ENCODE results near the gene PDZD8.
A peak's percentile ranks its signal among the peaks of the same experiment; 100 is the strongest.

The PDZD8 gene

DNA sequence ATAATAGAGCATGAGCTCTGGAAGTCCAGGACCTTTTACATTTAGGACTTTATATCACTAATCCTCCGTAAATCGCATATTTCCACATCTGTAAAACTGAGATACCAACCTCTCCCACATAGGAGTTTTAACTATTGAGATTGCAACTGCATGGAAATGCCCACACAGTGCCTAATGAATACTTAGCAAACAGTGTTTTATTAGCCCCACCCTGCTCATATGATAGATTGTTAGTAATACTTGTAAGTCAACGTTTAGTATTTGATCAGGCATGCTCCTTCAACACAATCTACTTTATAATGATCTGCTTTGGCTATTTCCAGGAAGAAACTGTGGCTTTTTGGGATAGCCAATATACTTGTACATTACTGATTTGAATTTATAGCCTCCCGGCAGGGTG, 8.5 kb downstream of the PDZD8 start:
- ATAC-seq (ENCODE audit: low read depth): no peak
- no peaks in the 10 kb centered on the region for H3K27me3 Mint-ChIP-seq
- peaks cover 34% of the 10 kb centered on the region for H3K4me1 Mint-ChIP-seq
- H3K4me3 Mint-ChIP-seq: no peak overlapping the region
- H3K27ac Mint-ChIP-seq: no peak overlapping the region
- H3K9me3 Mint-ChIP-seq: no peaks in the 10 kb centered on the region
- peaks cover 6% of the 10 kb centered on the region for H3K36me3 Mint-ChIP-seq
- no peak for DNase-seq (ENCODE audit: low spot score in 2 of 2)

DNA sequence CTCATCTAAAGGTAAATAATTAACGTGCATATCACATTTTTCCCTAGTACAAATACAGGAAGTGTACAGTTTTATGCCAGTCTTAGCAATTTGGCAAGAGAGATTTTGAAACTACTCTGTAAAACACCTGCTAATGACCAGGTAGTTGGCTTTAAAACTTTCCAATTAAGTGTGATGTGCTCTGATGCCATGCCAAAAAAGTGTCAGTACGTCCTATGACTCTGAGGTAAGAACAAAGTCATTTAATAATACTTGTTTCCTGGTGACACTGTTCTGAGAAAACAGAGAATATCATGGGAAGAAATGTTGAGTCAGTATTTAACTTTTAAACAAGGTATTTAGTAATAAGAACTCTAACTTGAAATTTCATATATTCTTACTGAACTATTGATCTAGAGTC, 9.6 kb downstream of the PDZD8 start:
- no peak for DNase-seq (ENCODE audit: low spot score in 2 of 2)
- Mint-ChIP-seq H3K4me3 (no peak overlapping the region), H3K36me3 (peaks cover 6% of the 10 kb centered on the region), H3K27me3 (no peaks in the 10 kb centered on the region), H3K9me3 (no peaks in the 10 kb centered on the region), H3K27ac (no peak overlapping the region), H3K4me1 (peaks cover 33% of the 10 kb centered on the region)
- ATAC-seq (ENCODE audit: low read depth): no peak

GRCh38 chr10:117364110-117364960, 10.9 kb downstream of the PDZD8 start:
- no peak overlapping the region for H3K27ac Mint-ChIP-seq
- H3K27me3 Mint-ChIP-seq: no peaks in the 10 kb centered on the region
- H3K4me1 Mint-ChIP-seq: peaks cover 29% of the 10 kb centered on the region
- DNase-seq (ENCODE audit: low spot score in 2 of 2) (no peak), ATAC-seq (ENCODE audit: low read depth) (no peak)
- no peak overlapping the region for H3K4me3 Mint-ChIP-seq
- no peaks in the 10 kb centered on the region for H3K9me3 Mint-ChIP-seq
- peaks cover under 1% of the 10 kb centered on the region for H3K36me3 Mint-ChIP-seq

DNA sequence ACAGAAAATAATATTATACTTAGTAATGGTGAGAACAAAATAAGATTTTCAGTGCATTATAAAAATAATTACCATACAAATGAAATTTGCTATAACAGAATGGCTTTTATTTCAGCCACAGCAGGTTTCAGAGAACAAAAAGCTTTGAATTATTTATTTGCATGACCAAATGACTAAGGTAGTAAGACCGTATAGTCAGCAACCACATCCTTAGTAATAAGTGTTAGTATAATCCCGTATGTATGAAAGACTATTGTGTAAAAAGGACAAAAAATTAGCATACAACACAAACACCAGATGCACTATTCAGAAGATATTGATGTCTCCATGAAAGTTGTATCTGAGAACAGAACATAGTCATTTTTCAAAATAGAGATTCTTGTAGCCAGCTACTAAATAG, 12.2 kb downstream of the PDZD8 start:
- no peaks in the 10 kb centered on the region for H3K9me3 Mint-ChIP-seq
- no peaks in the 10 kb centered on the region for H3K36me3 Mint-ChIP-seq
- no peak overlapping the region for H3K4me3 Mint-ChIP-seq
- peaks cover 31% of the 10 kb centered on the region for H3K4me1 Mint-ChIP-seq
- no peak for ATAC-seq (ENCODE audit: low read depth)
- H3K27ac Mint-ChIP-seq: no peak overlapping the region
- H3K27me3 Mint-ChIP-seq: no peaks in the 10 kb centered on the region
- no peak for DNase-seq (ENCODE audit: low spot score in 2 of 2)

- Mint-ChIP-seq H3K36me3 (no peaks in the 10 kb centered on the region), H3K4me3 (no peak overlapping the region), H3K27ac (no peak overlapping the region), H3K4me1 (peaks cover 31% of the 10 kb centered on the region), H3K27me3 (no peaks in the 10 kb centered on the region), H3K9me3 (no peaks in the 10 kb centered on the region)
- ATAC-seq (ENCODE audit: low read depth) (no peak), DNase-seq (ENCODE audit: low spot score in 2 of 2) (no peak)
Measured at GRCh38 chr10:117362313-117362712, 12.9 kb downstream of the PDZD8 start.

DNA sequence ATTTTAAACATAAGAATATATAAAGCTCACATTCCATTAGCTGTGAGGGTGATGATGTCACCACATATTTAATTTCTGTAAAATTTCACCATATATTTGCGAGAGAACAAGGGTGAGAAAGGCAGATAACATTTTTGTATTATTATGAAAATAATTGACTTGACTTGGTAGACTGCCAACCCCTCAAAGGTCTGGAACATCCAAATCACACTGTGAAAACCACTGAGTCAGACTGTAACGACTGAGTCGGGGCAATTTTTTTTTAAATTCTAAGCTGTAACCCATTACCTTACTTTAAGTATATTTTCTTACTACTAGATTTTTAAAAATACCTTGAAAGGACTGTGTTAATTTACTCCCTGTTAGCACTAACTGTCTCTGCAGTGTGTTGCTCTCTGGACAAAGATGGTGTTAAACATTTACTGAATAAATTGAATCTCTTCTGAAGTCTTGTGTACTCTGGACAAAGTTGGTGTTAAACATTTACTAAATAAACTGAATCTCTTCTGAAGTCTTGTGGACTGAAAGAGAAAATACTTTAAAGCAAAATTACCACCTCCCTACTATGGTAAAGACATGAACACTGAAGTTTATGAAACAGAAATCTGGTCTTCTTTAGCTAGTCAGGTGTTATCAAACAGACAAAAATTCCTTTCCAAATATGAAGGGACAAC, 14.1 kb downstream of the PDZD8 start:
- H3K9me3 Mint-ChIP-seq: no peaks in the 10 kb centered on the region
- no peak overlapping the region for H3K4me3 Mint-ChIP-seq
- no peaks in the 10 kb centered on the region for H3K36me3 Mint-ChIP-seq
- no peak for ATAC-seq (ENCODE audit: low read depth)
- no peak for DNase-seq (ENCODE audit: low spot score in 2 of 2)
- H3K27ac Mint-ChIP-seq: no peak overlapping the region
- no peaks in the 10 kb centered on the region for H3K27me3 Mint-ChIP-seq
- H3K4me1 Mint-ChIP-seq: peaks cover 27% of the 10 kb centered on the region

GRCh38 chr10:117360016-117360415, 15.2 kb downstream of the PDZD8 start:
- H3K4me1 Mint-ChIP-seq: peaks cover 25% of the 10 kb centered on the region
- no peak overlapping the region for H3K4me3 Mint-ChIP-seq
- H3K27me3 Mint-ChIP-seq: no peaks in the 10 kb centered on the region
- H3K27ac Mint-ChIP-seq: no peak overlapping the region
- DNase-seq (ENCODE audit: low spot score in 2 of 2) (no peak), ATAC-seq (ENCODE audit: low read depth) (no peak)
- no peaks in the 10 kb centered on the region for H3K9me3 Mint-ChIP-seq
- H3K36me3 Mint-ChIP-seq: no peaks in the 10 kb centered on the region

DNA sequence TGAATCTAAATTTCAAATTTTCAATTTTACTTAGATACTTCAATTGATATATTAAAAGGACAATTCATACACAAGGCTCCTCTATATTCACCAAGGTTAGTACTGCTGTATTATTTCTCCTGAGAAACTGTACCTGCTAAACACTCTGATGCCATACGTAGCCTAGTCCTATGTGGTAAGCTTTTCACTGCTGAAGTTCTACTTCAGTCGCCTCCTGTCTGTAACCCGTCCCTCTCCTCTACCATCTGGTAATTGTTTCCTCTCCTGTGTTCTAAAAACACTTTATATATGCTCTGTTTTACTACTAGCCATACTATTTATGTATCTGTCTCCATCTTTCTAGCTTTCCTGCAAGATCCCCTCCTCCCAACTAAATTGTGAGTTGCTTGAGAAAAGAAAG, 20.2 kb downstream of the PDZD8 start:
- ATAC-seq (ENCODE audit: low read depth) (no peak), DNase-seq (ENCODE audit: low spot score in 2 of 2) (no peak)
- Mint-ChIP-seq H3K4me3 (no peak overlapping the region), H3K36me3 (peaks cover 2% of the 10 kb centered on the region), H3K4me1 (peaks cover 27% of the 10 kb centered on the region), H3K9me3 (no peaks in the 10 kb centered on the region), H3K27ac (no peak overlapping the region), H3K27me3 (no peaks in the 10 kb centered on the region)

DNA sequence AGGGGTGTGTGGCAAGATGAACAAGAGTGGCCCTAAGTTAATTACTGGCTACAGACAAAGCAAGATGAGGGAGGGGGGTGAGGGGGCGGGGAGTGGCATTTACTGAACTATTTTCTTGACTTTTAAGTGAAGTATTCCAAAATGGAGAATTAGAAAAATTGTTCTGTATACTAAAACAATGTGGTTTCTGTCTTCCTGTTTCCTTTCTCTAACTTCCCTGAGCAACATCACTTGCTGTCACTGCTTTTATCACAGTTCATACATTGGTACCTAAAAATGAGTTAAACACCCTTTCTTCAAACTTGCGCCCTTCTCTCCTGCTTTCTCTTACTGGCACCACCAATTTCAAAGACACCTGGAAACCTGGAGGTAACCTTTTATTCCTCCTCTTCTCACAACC, 21.6 kb downstream of the PDZD8 start:
- H3K4me3 Mint-ChIP-seq: no peak overlapping the region
- H3K27ac Mint-ChIP-seq: no peak overlapping the region
- no peak for DNase-seq (ENCODE audit: low spot score in 2 of 2)
- no peak for ATAC-seq (ENCODE audit: low read depth)
- peaks cover 31% of the 10 kb centered on the region for H3K4me1 Mint-ChIP-seq
- no peaks in the 10 kb centered on the region for H3K9me3 Mint-ChIP-seq
- H3K27me3 Mint-ChIP-seq: no peaks in the 10 kb centered on the region
- peaks cover 2% of the 10 kb centered on the region for H3K36me3 Mint-ChIP-seq

- DNase-seq (ENCODE audit: low spot score in 2 of 2): no peak
- no peak for ATAC-seq (ENCODE audit: low read depth)
- H3K9me3 Mint-ChIP-seq: no peaks in the 10 kb centered on the region
- H3K4me1 Mint-ChIP-seq: peaks cover 28% of the 10 kb centered on the region
- peaks cover 2% of the 10 kb centered on the region for H3K36me3 Mint-ChIP-seq
- no peaks in the 10 kb centered on the region for H3K27me3 Mint-ChIP-seq
- peak overlapping the region; percentile 28 for H3K27ac Mint-ChIP-seq
- H3K4me3 Mint-ChIP-seq: no peak overlapping the region
Measured at GRCh38 chr10:117352724-117353123, 22.5 kb downstream of the PDZD8 start.

- no peaks in the 10 kb centered on the region for H3K9me3 Mint-ChIP-seq
- DNase-seq (ENCODE audit: low spot score in 2 of 2) (no peak), ATAC-seq (ENCODE audit: low read depth) (no peak)
- H3K4me1 Mint-ChIP-seq: peaks cover 28% of the 10 kb centered on the region
- H3K27ac Mint-ChIP-seq: no peak overlapping the region
- peaks cover 2% of the 10 kb centered on the region for H3K36me3 Mint-ChIP-seq
- H3K4me3 Mint-ChIP-seq: no peak overlapping the region
- no peaks in the 10 kb centered on the region for H3K27me3 Mint-ChIP-seq
Measured at GRCh38 chr10:117351996-117352395, 23.2 kb downstream of the PDZD8 start.

DNA sequence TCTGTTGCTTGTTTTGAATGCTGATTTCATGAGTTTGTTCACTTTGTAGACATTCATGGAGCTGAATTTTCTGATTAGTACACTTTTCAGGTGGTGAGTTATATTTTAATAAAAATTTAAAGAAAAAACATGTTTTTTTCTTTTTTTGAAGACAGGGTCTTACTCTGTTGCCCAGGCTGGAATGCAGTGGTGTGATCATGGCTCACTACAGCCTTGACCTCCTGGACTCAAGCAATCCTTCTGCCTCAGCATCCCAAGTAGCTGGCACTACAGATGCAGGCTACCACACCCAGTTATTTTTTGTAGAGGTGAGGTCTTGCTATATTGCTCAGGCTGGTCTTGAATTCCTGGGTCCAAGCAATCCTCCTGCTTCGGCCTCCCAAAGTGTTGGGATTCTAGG, 23.7 kb downstream of the PDZD8 start:
- Mint-ChIP-seq H3K4me3 (no peak overlapping the region), H3K27me3 (no peaks in the 10 kb centered on the region), H3K4me1 (peaks cover 29% of the 10 kb centered on the region), H3K9me3 (no peaks in the 10 kb centered on the region), H3K36me3 (peaks cover 2% of the 10 kb centered on the region), H3K27ac (no peak overlapping the region)
- DNase-seq (ENCODE audit: low spot score in 2 of 2): no peak
- no peak for ATAC-seq (ENCODE audit: low read depth)

- DNase-seq (ENCODE audit: low spot score in 2 of 2): no peak
- peak; percentile 43 for ATAC-seq (ENCODE audit: low read depth)
- peaks cover 2% of the 10 kb centered on the region for H3K36me3 Mint-ChIP-seq
- H3K4me3 Mint-ChIP-seq: no peak overlapping the region
- no peaks in the 10 kb centered on the region for H3K9me3 Mint-ChIP-seq
- no peaks in the 10 kb centered on the region for H3K27me3 Mint-ChIP-seq
- H3K4me1 Mint-ChIP-seq: peaks cover 30% of the 10 kb centered on the region
- no peak overlapping the region for H3K27ac Mint-ChIP-seq
Measured at GRCh38 chr10:117350909-117351308, 24.3 kb downstream of the PDZD8 start.

- Mint-ChIP-seq H3K27me3 (no peaks in the 10 kb centered on the region), H3K4me3 (no peak overlapping the region), H3K27ac (no peak overlapping the region), H3K9me3 (no peaks in the 10 kb centered on the region), H3K4me1 (peaks cover 26% of the 10 kb centered on the region), H3K36me3 (peaks cover 4% of the 10 kb centered on the region)
- ATAC-seq (ENCODE audit: low read depth) (no peak), DNase-seq (ENCODE audit: low spot score in 2 of 2) (no peak)
Measured at GRCh38 chr10:117348236-117348635, 27.0 kb downstream of the PDZD8 start.

- ATAC-seq (ENCODE audit: low read depth): no peak
- Mint-ChIP-seq H3K4me1 (peaks cover 29% of the 10 kb centered on the region), H3K27me3 (no peaks in the 10 kb centered on the region), H3K27ac (no peak overlapping the region), H3K36me3 (peaks cover 4% of the 10 kb centered on the region), H3K9me3 (no peaks in the 10 kb centered on the region), H3K4me3 (no peak overlapping the region)
- no peak for DNase-seq (ENCODE audit: low spot score in 2 of 2)
Measured at GRCh38 chr10:117346574-117346973, 28.7 kb downstream of the PDZD8 start.
